Body of pancreas (tissue), 4 donors: ENCODE data around the gene PHLDA1.

Experiments
- CTCF ChIP-seq, 7 experiments: fragments of 450-650 bp in 4 of 7; fragments of 200-600 bp in 3 of 7; sonication (generic) in 3 of 7; IDR thresholded peaks; one replicate each; pipeline ENCODE4 v1.5.1; 2016 to 2019; ENCODE audit warnings: antibody characterized with exemption in 7 of 7
- POLR2A ChIP-seq, 3 donors: fragments of 450-650 bp; IDR thresholded peaks; one replicate each; pipeline ENCODE4 v1.6.1; 2016; ENCODE audit warnings: antibody characterized with exemption in 3 of 3, mild to moderate bottlenecking in 2 of 3

DNA sequence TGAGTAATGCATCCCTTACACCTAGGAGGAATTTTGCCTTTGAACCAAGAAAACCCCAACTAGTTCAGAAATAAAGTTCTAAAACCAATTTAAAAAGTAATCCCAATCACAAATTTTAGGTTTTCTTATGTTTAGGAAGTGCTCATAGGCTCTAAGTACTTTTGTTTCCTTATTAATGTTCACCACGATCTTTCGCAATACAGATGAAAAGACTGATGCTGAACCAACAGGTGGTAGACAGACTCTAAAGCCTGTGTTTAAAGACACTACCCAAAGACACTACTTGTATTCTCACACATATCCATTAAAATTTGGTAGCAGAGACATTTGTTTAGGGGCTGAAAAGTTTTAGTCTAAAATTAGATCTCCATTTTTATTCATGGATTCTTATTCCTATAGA lies 10.6 kb upstream of the PHLDA1 start:
- TF ChIP-seq CTCF (IDR thresholded peaks at IDR 0.05) (no peak), POLR2A (IDR thresholded peaks at IDR 0.05) (no peak)
